Kidney (tissue), 14 donors: ENCODE data around the gene PITPNC1. TPM values are rescaled to one million over a fixed set of nuclear protein-coding genes. Genes with fewer than 3 reads are reported as not detected.

Source experiments
- DNase-seq, 5 donors: peaks; one replicate each; pipeline ENCODE4 v3.0.0-alpha.2; 2013 to 2020
- FAIRE-seq: peaks from 2 replicates; lab custom pipeline; 2012; peaks lifted over from hg19 to GRCh38; lab: Jason Lieb, UNC
- H3K27ac ChIP-seq, 2 donors: one replicate each; pipeline ENCODE4 v1.7.0; 2013; ENCODE audit warnings: low read depth in 2 of 2, low read length in 2 of 2, inconsistent platforms in 1 of 2
- H3K27me3 ChIP-seq: one replicate; pipeline ENCODE4 v1.7.1; 2013; ENCODE audit warnings: low read length, inconsistent platforms; ENCODE audit not compliant: control insufficient read depth, insufficient read depth
- H3K36me3 ChIP-seq, 3 donors: one replicate each; pipeline versions ENCODE4 v1.7.0 to v1.7.1; 2013; ENCODE audit warnings: low read length in 3 of 3, control low read depth in 1 of 3, inconsistent platforms in 1 of 3; ENCODE audit not compliant: insufficient read depth in 3 of 3, control insufficient read depth in 2 of 3
- H3K4me1 ChIP-seq, 3 donors: one replicate each; pipeline versions ENCODE4 v1.7.0 to v1.7.1; 2013; ENCODE audit warnings: low read length in 3 of 3, inconsistent platforms in 1 of 3, low read depth in 1 of 3; ENCODE audit not compliant: control insufficient read depth in 2 of 3, insufficient read depth in 2 of 3
- H3K4me3 ChIP-seq, 3 donors: one replicate each; pipeline versions ENCODE4 v1.7.0 to v1.8.1; 2013; ENCODE audit warnings: low read length in 3 of 3, control low read depth in 1 of 3, inconsistent platforms in 1 of 3
- H3K9ac ChIP-seq, 3 donors: one replicate each; pipeline versions ENCODE4 v1.7.0 to v1.7.1; 2013; ENCODE audit warnings: low read length in 3 of 3, control low read depth in 1 of 3, inconsistent platforms in 1 of 3
- H3K9me3 ChIP-seq, 3 donors: one replicate each; pipeline versions ENCODE4 v1.7.0 to v1.7.1; 2013; ENCODE audit warnings: low read length in 3 of 3, control low read depth in 1 of 3, inconsistent platforms in 1 of 3; ENCODE audit not compliant: control insufficient read depth in 2 of 3, insufficient read depth in 1 of 3
- CTCF ChIP-seq: IDR thresholded peaks from 3 replicates; pipeline ENCODE4 v1.5.1; 2012; ENCODE audit warnings: mild to moderate bottlenecking, moderate library complexity, borderline replicate concordance; ENCODE audit not compliant: insufficient read depth; ENCODE audit errors: extremely low read depth
- intact Hi-C: fragments of 100-400 bp; cut with DNase I; formaldehyde crosslinking; loops from one replicate; pipeline ENCODE4 v1.11.1; 2022
- polyA plus RNA-seq: library from polyadenylated mRNA; stranded (reverse); fragments of 350-450 nt; fragmentation: Illumina TruSeq; extraction: RNeasy Lipid Tissue Mini Kit (QIAGEN cat#74804); gene quantifications from one replicate; pipeline ENCODE4 v1.2.3, GENCODE V29; 2014; ENCODE audit warnings: low read depth, low replicate concordance; ENCODE audit not compliant: insufficient read depth
- total RNA-seq: library from RNA; stranded (reverse); fragmentation: NEBNext Ultra II Directional; extraction: Animal tissue kit (Norgen Biotek cat#: 25700); gene quantifications from one replicate; pipeline ENCODE4 v1.2.1, GENCODE V29; 2021
- donor health status: control.
- donor health status: control.
- donor health status: control.
- donor health status: control.
- donor health status: control.
- donor health status: DM: yes; HTN: yes; CAD: no.
- donor health status: Normal renal cell carcinoma (clear cell type).

The PITPNC1 gene
- total and polyA plus RNA-seq, 2 donors from 2014 or later: 14.2 to 41.3 TPM

GRCh38 chr17:67729903-67730302 is 352.8 kb downstream of the PITPNC1 start:
- Histone ChIP-seq H3K4me1 (no peaks in the 10 kb centered on the region), H3K4me3 (no peak overlapping the region), H3K9ac (no peak overlapping the region), H3K9me3 (peaks cover 0 to 3% (median 0%) of the 10 kb centered on the region in 3 donors), H3K27ac (no peak overlapping the region), H3K27me3 (no peaks in the 10 kb centered on the region), H3K36me3 (peaks cover 17 to 46% (median 19%) of the 10 kb centered on the region in 3 donors)
- FAIRE-seq (no peak), DNase-seq (no peak)
- TF ChIP-seq CTCF: no peak
- intact Hi-C loops: no loop called here

GRCh38 chr17:67730731-67731130 is 353.6 kb downstream of the PITPNC1 start:
- peaks cover 0 to 3% (median 0%) of the 10 kb centered on the region in 3 donors for H3K9me3 ChIP-seq
- FAIRE-seq (no peak), DNase-seq (no peak)
- H3K4me1 ChIP-seq: no peaks in the 10 kb centered on the region
- peaks cover 14 to 42% (median 17%) of the 10 kb centered on the region in 3 donors for H3K36me3 ChIP-seq
- no peak overlapping the region for H3K27ac ChIP-seq
- no peak overlapping the region for H3K9ac ChIP-seq
- TF ChIP-seq CTCF: no peak
- H3K27me3 ChIP-seq: no peaks in the 10 kb centered on the region
- no peak overlapping the region for H3K4me3 ChIP-seq
- intact Hi-C loops: no loop called here

GRCh38 chr17:67733449-67733848 is 356.4 kb downstream of the PITPNC1 start:
- FAIRE-seq (no peak), DNase-seq (no peak)
- Histone ChIP-seq H3K9me3 (peaks cover 0 to 3% (median 0%) of the 10 kb centered on the region in 3 donors), H3K4me1 (no peaks in the 10 kb centered on the region), H3K27me3 (no peaks in the 10 kb centered on the region), H3K27ac (no peak overlapping the region), H3K36me3 (peaks cover 13 to 54% (median 20%) of the 10 kb centered on the region in 3 donors), H3K4me3 (no peak overlapping the region), H3K9ac (no peak overlapping the region)
- intact Hi-C loops: no loop called here
- TF ChIP-seq CTCF: no peak

GRCh38 chr17:67737145-67737544 is 360.1 kb downstream of the PITPNC1 start:
- no peaks in the 10 kb centered on the region for H3K9me3 ChIP-seq
- FAIRE-seq (no peak), DNase-seq (no peak)
- no peak for TF ChIP-seq CTCF
- H3K4me1 ChIP-seq: no peaks in the 10 kb centered on the region
- no peak overlapping the region for H3K9ac ChIP-seq
- intact Hi-C loops: no loop called here
- H3K27me3 ChIP-seq: no peaks in the 10 kb centered on the region
- no peak overlapping the region for H3K27ac ChIP-seq
- no peak overlapping the region for H3K4me3 ChIP-seq
- H3K36me3 ChIP-seq: peaks cover 2 to 70% (median 26%) of the 10 kb centered on the region in 3 donors
